ENCODE data around the gene KCTD2.

DNA sequence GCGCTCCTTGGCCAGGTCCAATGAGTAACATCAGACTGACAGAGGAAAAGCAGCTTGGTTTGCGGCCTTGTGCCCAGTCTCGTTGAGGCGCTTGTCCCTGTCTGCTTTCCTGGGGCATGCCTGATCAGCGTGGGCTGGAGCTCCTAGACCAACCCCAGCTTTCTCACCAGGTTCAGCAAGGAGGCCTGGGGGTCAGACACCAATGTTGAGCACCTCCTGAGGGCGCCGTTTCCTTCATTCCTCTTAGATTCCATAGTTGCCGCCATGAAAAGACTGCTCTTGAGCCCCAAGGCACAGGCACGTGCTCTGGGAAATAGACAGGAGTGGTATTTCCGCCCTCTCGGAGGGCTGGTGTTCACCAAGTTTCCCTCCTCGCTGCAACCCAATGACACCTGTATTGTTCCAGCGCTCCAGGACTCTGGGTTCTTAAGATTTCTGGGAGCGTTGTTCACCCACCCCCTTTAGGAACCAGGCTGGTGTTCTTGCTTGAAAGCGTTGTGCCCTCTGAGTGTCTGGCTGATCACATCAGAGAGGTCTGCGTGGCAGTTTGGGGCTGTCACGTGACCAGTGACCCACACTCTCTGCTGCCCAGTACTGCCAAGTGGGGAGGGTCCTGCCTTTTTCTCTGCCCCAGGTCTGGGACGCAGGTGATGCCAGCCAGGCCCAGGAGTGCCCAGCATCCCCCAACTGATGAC is 18.0 kb downstream of the KCTD2 start:
- no peak for TF ChIP-seq EZH2phosphoT487 (IDR thresholded peaks at IDR 0.05; ENCODE audit: borderline replicate concordance, low read depth)
- TF ChIP-seq, protein P1, sequence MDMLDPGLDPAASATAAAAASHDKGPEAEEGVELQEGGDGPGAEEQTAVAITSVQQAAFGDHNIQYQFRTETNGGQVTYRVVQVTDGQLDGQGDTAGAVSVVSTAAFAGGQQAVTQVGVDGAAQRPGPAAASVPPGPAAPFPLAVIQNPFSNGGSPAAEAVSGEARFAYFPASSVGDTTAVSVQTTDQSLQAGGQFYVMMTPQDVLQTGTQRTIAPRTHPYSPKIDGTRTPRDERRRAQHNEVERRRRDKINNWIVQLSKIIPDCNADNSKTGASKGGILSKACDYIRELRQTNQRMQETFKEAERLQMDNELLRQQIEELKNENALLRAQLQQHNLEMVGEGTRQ (IDR thresholded peaks at IDR 0.05; ENCODE audit: borderline replicate concordance, low read depth, low read length): no peak
